Endothelial cell of umbilical vein (primary cell): Measurements from ENCODE around the gene SPNS2. TPM values are rescaled to one million over a fixed set of nuclear protein-coding genes. Genes with fewer than 3 reads are reported as not detected.

ENCODE experiments used
- BruUV-seq: library from RNA; stranded (reverse); fragments of 400-500 nt; replicated peaks from 2 replicates; lab custom pipeline; 2021; lab: Mats Ljungman, UMichigan
- CTCF ChIA-PET: fragments of 300-600, 350-600 bp; sonication (Branson Sonifier 250); formaldehyde crosslinking; loops from one replicate; lab custom pipeline; 2021; ENCODE audit warnings: antibody characterized with exemption, inconsistent platforms; lab: Charles Lee
- POLR2A ChIA-PET: fragments of 300-600, 350-600 bp; sonication (Branson Sonifier 250); formaldehyde crosslinking; loops from one replicate; lab custom pipeline; 2021; ENCODE audit warnings: antibody characterized with exemption, inconsistent platforms; lab: Charles Lee
- DNase-seq: peaks from one replicate; pipeline ENCODE4 v3.0.0-alpha.2; 2011; ENCODE audit warnings: low read depth, low spot score
- FAIRE-seq: peaks from 2 replicates; lab custom pipeline; 2011; peaks lifted over from hg19 to GRCh38; lab: Jason Lieb, UNC
- H2AFZ ChIP-seq: 2 replicates; pipeline ENCODE4 v1.6.0; 2012; ENCODE audit warnings: low read depth, low read length, control low read depth, inconsistent platforms
- H3K27ac ChIP-seq: 2 replicates; pipeline ENCODE4 v1.5.1; 2011; ENCODE audit warnings: low read depth, mild to moderate bottlenecking, control low read depth, low read length, moderate library complexity; ENCODE audit not compliant: insufficient read depth
- H3K27me3 ChIP-seq, 2 experiments: 2 replicates each; pipeline versions ENCODE4 v1.6.0 to v1.6.1; 2011; ENCODE audit warnings: low read length in 2 of 2, mixed read lengths in 1 of 2; ENCODE audit not compliant: control insufficient read depth in 2 of 2, insufficient read depth in 2 of 2
- H3K36me3 ChIP-seq, 2 experiments: 2 replicates in 1 of 2; 3 replicates in 1 of 2; pipeline ENCODE4 v1.5.1; 2011; ENCODE audit warnings: low read length in 2 of 2, mild to moderate bottlenecking in 1 of 2, moderate library complexity in 1 of 2; ENCODE audit not compliant: control insufficient read depth in 2 of 2, insufficient read depth in 2 of 2; ENCODE audit errors: extremely low read depth in 1 of 2
- H3K4me1 ChIP-seq: 3 replicates; pipeline ENCODE4 v1.5.1; 2011; ENCODE audit warnings: mild to moderate bottlenecking, low read length; ENCODE audit not compliant: control insufficient read depth, insufficient read depth; ENCODE audit errors: extremely low read depth
- H3K4me2 ChIP-seq: 2 replicates; pipeline ENCODE4 v1.6.1; 2011; ENCODE audit warnings: low read length, control low read depth, mixed read lengths; ENCODE audit not compliant: insufficient read depth
- H3K4me3 ChIP-seq, 3 experiments: fragments of 200-600 bp in 1 of 3; sonication (generic), shearing (Covaris generic) in 1 of 3; replicated peaks in 1 of 3; 2 replicates each; pipeline ENCODE4 v1.5.1; 2011 to 2016; ENCODE audit warnings: control low read depth in 3 of 3, low read length in 3 of 3, mild to moderate bottlenecking in 2 of 3, inconsistent platforms in 1 of 3, low read depth in 1 of 3, moderate library complexity in 1 of 3; ENCODE audit not compliant: insufficient read depth in 1 of 3
- H3K79me2 ChIP-seq: 2 replicates; pipeline ENCODE4 v1.6.0; 2012; ENCODE audit warnings: low read length, inconsistent platforms; ENCODE audit not compliant: control insufficient read depth, insufficient read depth
- H3K9ac ChIP-seq: replicated peaks from 2 replicates; pipeline ENCODE3; 2011; ENCODE audit warnings: low read length, control low read depth; ENCODE audit not compliant: insufficient read depth; ENCODE audit errors: extremely low read depth
- H3K9me1 ChIP-seq: replicated peaks from 3 replicates; pipeline ENCODE4 v1.6.0; 2011; ENCODE audit warnings: mild to moderate bottlenecking, low read length; ENCODE audit not compliant: control insufficient read depth, insufficient read depth; ENCODE audit errors: extremely low read depth
- H3K9me3 ChIP-seq: replicated peaks from 2 replicates; pipeline ENCODE4 v1.5.1; 2012; ENCODE audit warnings: low read length, inconsistent platforms; ENCODE audit not compliant: control insufficient read depth, insufficient read depth
- H4K20me1 ChIP-seq: replicated peaks from 2 replicates; pipeline ENCODE3; 2011; ENCODE audit warnings: mild to moderate bottlenecking, low read length; ENCODE audit not compliant: control insufficient read depth, insufficient read depth; ENCODE audit errors: extremely low read depth
- CTCF ChIP-seq, 2 donors: IDR thresholded peaks; 1 replicate in 1 of 2; 2 replicates in 1 of 2; pipeline ENCODE4 v1.5.1; 2011; ENCODE audit warnings: low read length in 2 of 2, mild to moderate bottlenecking in 2 of 2, moderate library complexity in 2 of 2, control low read depth in 1 of 2, inconsistent platforms in 1 of 2, low read depth in 1 of 2; ENCODE audit not compliant: insufficient read depth in 1 of 2; ENCODE audit errors: extremely low read depth in 1 of 2
- EZH2 ChIP-seq: IDR thresholded peaks from 2 replicates; pipeline ENCODE4 v1.6.1; 2012; ENCODE audit warnings: borderline replicate concordance, low read depth, mild to moderate bottlenecking, moderate library complexity, low read length, inconsistent platforms; ENCODE audit not compliant: severe bottlenecking
- FOS ChIP-seq: IDR thresholded peaks from 2 replicates; pipeline ENCODE4 v1.6.1; 2011; ENCODE audit warnings: mild to moderate bottlenecking, low read length, moderate library complexity, borderline replicate concordance; ENCODE audit not compliant: insufficient read depth
- GATA2 ChIP-seq: IDR thresholded peaks from 2 replicates; pipeline ENCODE4 v1.7.0; 2011; ENCODE audit warnings: low read depth, mild to moderate bottlenecking, moderate library complexity, mixed read lengths, low read length; ENCODE audit not compliant: insufficient read length, insufficient read depth
- JUN ChIP-seq: IDR thresholded peaks from 2 replicates; pipeline ENCODE4 v1.6.1; 2011; ENCODE audit warnings: borderline replicate concordance, low read depth; ENCODE audit not compliant: insufficient read length, insufficient read depth
- MAX ChIP-seq: IDR thresholded peaks from 2 replicates; pipeline ENCODE4 v1.6.1; 2011; ENCODE audit not compliant: insufficient read depth, insufficient read length
- MYC ChIP-seq: IDR thresholded peaks from one replicate; pipeline ENCODE4 v1.6.1; 2011; ENCODE audit warnings: mild to moderate bottlenecking, low read depth, low read length
- POLR2A ChIP-seq: IDR thresholded peaks from 2 replicates; pipeline ENCODE4 v1.6.1; 2012; ENCODE audit warnings: low read depth, mild to moderate bottlenecking, control low read depth, low read length
- POLR2AphosphoS5 ChIP-seq: IDR thresholded peaks from 2 replicates; pipeline ENCODE4 v1.6.1; 2012; ENCODE audit warnings: low read depth, mild to moderate bottlenecking, control low read depth, low read length, moderate library complexity; ENCODE audit not compliant: insufficient read depth
- dilution Hi-C: fragments of 300-500 bp; cut with MboI; formaldehyde crosslinking; loops from one replicate; pipeline ENCODE4 v1.15.0; 2019; ENCODE audit warnings: low sequenced_read_pairs; ENCODE audit not compliant: extremely low pct_ligation_motif_present
- intact Hi-C: fragments of 100-400 bp; cut with micrococcal nuclease; formaldehyde crosslinking; loops from one replicate; pipeline ENCODE4 v1.10.0; 2022
- polyA plus RNA-seq, 4 experiments: library from polyadenylated mRNA; depleted of rRNA in 3 of 4; stranded (reverse) in 3 of 4; unstranded in 1 of 4; fragments of >200 nt; gene quantifications; 2 replicates each; pipeline versions ENCODE4 v1.2.1 to v1.2.3, GENCODE V29; 2011 to 2012; ENCODE audit warnings: missing spikeins in 1 of 4
- total RNA-seq: library from RNA; stranded (reverse); gene quantifications from 2 replicates; pipeline ENCODE4 v1.2.3, GENCODE V29; 2021

The SPNS2 gene
- total and polyA plus RNA-seq, 2 donors (not counting 3 experiments of a cell fraction or from before 2014, with no cell fraction given) = 70.2 to 77.3 TPM

GRCh38 chr17:4554997-4555799 lies 56.5 kb downstream of the SPNS2 start, which contains the start of gene MYBBP1A:
Gene MYBBP1A (minus strand): TSS chr17:4555384. CDS start chr17:4555324, 60 bp downstream.
- CTCF ChIA-PET = interaction anchor here (0.7 to 3.9 kb wide), 10 partner anchors 8 to 138 kb away, joined by 3 to 31 read pairs (median 4); no protein-coding TSS in a partner anchor
- H2AFZ ChIP-seq = peak within 1 kb of the TSS; percentile 74
- peak; percentile 94 for DNase-seq
- dilution Hi-C loops (no loop called here), intact Hi-C loops (no loop called here)
- FAIRE-seq = peak; percentile 94
- H3K27me3 ChIP-seq = no peaks in the 10 kb centered on the region
- peak within 1 kb of the TSS; percentile 57 for H3K27ac ChIP-seq
- no peaks in the 10 kb centered on the region for H3K9me1 ChIP-seq
- POLR2A ChIA-PET = interaction anchor here (0.7 kb wide), 1 partner anchor 17 kb away, joined by 3 read pairs; no protein-coding TSS in a partner anchor
- no peaks in the 10 kb centered on the region for H4K20me1 ChIP-seq
- peaks cover 20% of the 10 kb centered on the region for H3K79me2 ChIP-seq
- H3K4me3 ChIP-seq = peak within 1 kb of the TSS; percentile 77 to 84 (median 78)
- BruUV-seq = TSS peak; percentile 98
- H3K9me3 ChIP-seq = no peaks in the 10 kb centered on the region
- peak within 1 kb of the TSS; percentile 68 for H3K9ac ChIP-seq
- H3K36me3 ChIP-seq = peaks cover 2 to 17% of the 10 kb centered on the region in 2 experiments
- H3K4me1 ChIP-seq = peaks cover 17% of the 10 kb centered on the region
- TF ChIP-seq POLR2A (peak; percentile 86), CTCF (IDR thresholded peaks at IDR 0.05; ENCODE audit: extremely low read depth in 1 of 2, insufficient read depth in 1 of 2, low read depth in 1 of 2, low read length in 2 of 2) (peak in 1 of 2 donors; percentile 22), JUN (no peak), EZH2 (no peak), MYC (no peak), MAX (peak; percentile 94), POLR2AphosphoS5 (peak; percentile 94), FOS (no peak), GATA2 (no peak)
- peak within 1 kb of the TSS; percentile 74 for H3K4me2 ChIP-seq
